HCT116 (cell line): ENCODE measurements around the gene CCDC88C. TPM values are rescaled to one million over a fixed set of nuclear protein-coding genes. Genes with fewer than 3 reads are reported as not detected.

ENCODE experiments used
- ATAC-seq: fragments of 200-7000 bp; cut with Tn5 transposase; 2 replicates; pipeline ENCODE4 v1.9.1; 2020; ENCODE audit warnings: mild to moderate bottlenecking, moderate library complexity
- BruUV-seq: library from RNA; stranded (reverse); fragments of 400-500 nt; replicated peaks from 2 replicates; lab custom pipeline; 2021; lab: Mats Ljungman, UMichigan
- CTCF ChIA-PET: fragments of 300-600 bp; sonication (Branson Sonifier 250); formaldehyde crosslinking; loops from one replicate; lab custom pipeline; 2021; ENCODE audit warnings: antibody characterized with exemption; lab: Charles Lee
- POLR2A ChIA-PET: fragments of 300-600, 350-600 bp; sonication (Branson Sonifier 250); formaldehyde crosslinking; loops from one replicate; lab custom pipeline; 2021; ENCODE audit warnings: antibody characterized with exemption; lab: Charles Lee
- RAD21 ChIA-PET, 2 experiments: fragments of 300-600 bp; sonication (Branson Sonifier 250); formaldehyde crosslinking; loops; one replicate each; lab custom pipeline; 2023; ENCODE audit warnings: low total read pairs in 2 of 2; ENCODE audit not compliant: uncharacterized antibody in 2 of 2, unreplicated experiment in 2 of 2, low non-redundant PET in 1 of 2; lab: Charles Lee
- DNase-seq: peaks from one replicate; pipeline ENCODE4 v3.0.0-alpha.2; 2010; ENCODE audit warnings: low read depth, low spot score
- H2AFZ ChIP-seq: fragments of 200-600 bp; shearing (Covaris generic), sonication (generic); 2 replicates; pipeline ENCODE4 v1.6.1; 2017; ENCODE audit warnings: low read depth, mixed run types, mixed read lengths, antibody characterized with exemption, low read length; ENCODE audit not compliant: poor library complexity, severe bottlenecking
- H3K27ac ChIP-seq: 2 replicates; pipeline ENCODE4 v1.5.1; 2012; ENCODE audit warnings: low read depth, low read length
- H3K27me3 ChIP-seq: fragments of 200-600 bp; sonication (generic); 2 replicates; pipeline ENCODE4 v1.6.1; 2016; ENCODE audit warnings: mixed run types, low read length, mixed read lengths; ENCODE audit not compliant: insufficient read depth
- H3K36me3 ChIP-seq, 2 experiments: fragments of 200-500 bp in 1 of 2; fragments of 200-600 bp in 1 of 2; sonication (Bioruptor generic) in 1 of 2; sonication (generic) in 1 of 2; 2 replicates each; pipeline versions ENCODE4 v1.5.1 to v1.6.1; 2014 to 2016; ENCODE audit warnings: low read length in 2 of 2, inconsistent platforms in 1 of 2, mixed read lengths in 1 of 2, mixed run types in 1 of 2; ENCODE audit not compliant: insufficient read depth in 2 of 2, control insufficient read depth in 1 of 2
- H3K4me1 ChIP-seq, 2 experiments: fragments of 200-600 bp in 1 of 2; sonication (generic) in 1 of 2; 2 replicates each; pipeline versions ENCODE4 v1.5.1 to v1.6.1; 2012 to 2017; ENCODE audit warnings: low read length in 2 of 2, inconsistent platforms in 1 of 2, mild to moderate bottlenecking in 1 of 2, mixed read lengths in 1 of 2, mixed run types in 1 of 2, moderate library complexity in 1 of 2; ENCODE audit not compliant: insufficient read depth in 2 of 2, control insufficient read depth in 1 of 2
- H3K4me2 ChIP-seq: fragments of 200-600 bp; sonication (generic); 2 replicates; pipeline ENCODE4 v1.6.1; 2017; ENCODE audit warnings: mixed run types, low read length, mixed read lengths
- H3K4me3 ChIP-seq, 2 experiments: fragments of 200-600 bp in 1 of 2; sonication (generic) in 1 of 2; replicated peaks in 1 of 2; 2 replicates each; pipeline ENCODE4 v1.5.1; 2011 to 2016; ENCODE audit warnings: low read length in 2 of 2, control low read depth in 1 of 2, low read depth in 1 of 2, mild to moderate bottlenecking in 1 of 2, mixed read lengths in 1 of 2, mixed run types in 1 of 2
- H3K79me2 ChIP-seq: fragments of 200-600 bp; sonication (generic); 2 replicates; pipeline ENCODE4 v1.6.1; 2017; ENCODE audit warnings: mild to moderate bottlenecking, mixed run types, low read length, moderate library complexity, mixed read lengths; ENCODE audit not compliant: insufficient read depth
- H3K9ac ChIP-seq: fragments of 200-600 bp; sonication (generic); 2 replicates; pipeline ENCODE4 v1.6.1; 2016; ENCODE audit warnings: low read length, mixed read lengths
- H3K9me2 ChIP-seq: fragments of 200-600 bp; sonication (generic), shearing (Covaris generic); 2 replicates; pipeline ENCODE4 v1.6.1; 2017; ENCODE audit warnings: mixed run types, mild to moderate bottlenecking, moderate library complexity; ENCODE audit not compliant: insufficient read depth
- H3K9me3 ChIP-seq, 2 experiments: fragments of 200-500 bp in 1 of 2; fragments of 200-600 bp in 1 of 2; sonication (Bioruptor generic) in 1 of 2; sonication (generic) in 1 of 2; 2 replicates each; pipeline ENCODE4 v1.6.1; 2014 to 2017; ENCODE audit warnings: low read length in 2 of 2, mixed read lengths in 2 of 2, inconsistent platforms in 1 of 2, low read depth in 1 of 2, mild to moderate bottlenecking in 1 of 2, mixed run types in 1 of 2, moderate library complexity in 1 of 2; ENCODE audit not compliant: control insufficient read depth in 1 of 2, insufficient read depth in 1 of 2
- H4K20me1 ChIP-seq: fragments of 200-600 bp; sonication (generic), shearing (Covaris generic); 2 replicates; pipeline ENCODE4 v1.6.1; 2017; ENCODE audit warnings: mixed run types, mild to moderate bottlenecking, moderate library complexity; ENCODE audit not compliant: insufficient read depth
- ATF3 ChIP-seq: IDR thresholded peaks from 2 replicates; pipeline ENCODE4 v1.6.1; 2012
- CBX3 ChIP-seq: IDR thresholded peaks from 2 replicates; pipeline ENCODE4 v1.6.1; 2012; ENCODE audit warnings: low read depth
- CEBPB ChIP-seq: IDR thresholded peaks from 2 replicates; pipeline ENCODE4 v1.6.1; 2012; ENCODE audit warnings: low read depth
- EGR1 ChIP-seq: IDR thresholded peaks from 2 replicates; pipeline ENCODE4 v1.6.1; 2012; ENCODE audit warnings: low read depth
- ELF1 ChIP-seq: IDR thresholded peaks from 2 replicates; pipeline ENCODE4 v1.6.1; 2012; ENCODE audit warnings: low read depth, borderline replicate concordance
- EZH2 ChIP-seq: fragments of 200-600 bp; sonication (generic); IDR thresholded peaks from 2 replicates; pipeline ENCODE4 v1.6.1; 2017; ENCODE audit warnings: antibody characterized with exemption, mixed run types
- EZH2phosphoT487 ChIP-seq: fragments of 200-600 bp; IDR thresholded peaks from 2 replicates; pipeline ENCODE4 v1.6.1; 2018; ENCODE audit warnings: antibody characterized with exemption, borderline replicate concordance
- FOSL1 ChIP-seq: IDR thresholded peaks from 2 replicates; pipeline ENCODE4 v1.6.1; 2012; ENCODE audit warnings: low read depth
- JUND ChIP-seq: IDR thresholded peaks from 2 replicates; pipeline ENCODE4 v1.6.1; 2012
- POLR2A ChIP-seq: IDR thresholded peaks from 2 replicates; pipeline ENCODE4 v1.7.0; 2011; ENCODE audit warnings: borderline replicate concordance; ENCODE audit not compliant: insufficient read depth, insufficient read length; ENCODE audit errors: extremely low read depth
- POLR2AphosphoS5 ChIP-seq: IDR thresholded peaks from 2 replicates; pipeline ENCODE4 v1.6.1; 2011; ENCODE audit warnings: mild to moderate bottlenecking, low read depth, low read length, moderate library complexity
- RAD21 ChIP-seq: IDR thresholded peaks from 2 replicates; pipeline ENCODE4 v1.6.1; 2012; ENCODE audit warnings: low read depth, mild to moderate bottlenecking
- SIN3A ChIP-seq: IDR thresholded peaks from 2 replicates; pipeline ENCODE4 v1.6.1; 2012; ENCODE audit warnings: low read depth
- SP1 ChIP-seq: IDR thresholded peaks from 2 replicates; pipeline ENCODE4 v1.6.1; 2012; ENCODE audit warnings: low read depth
- YY1 ChIP-seq: IDR thresholded peaks from 2 replicates; pipeline ENCODE4 v1.6.1; 2011; ENCODE audit warnings: low read length, low read depth, moderate library complexity, mild to moderate bottlenecking; ENCODE audit not compliant: insufficient replicate concordance; ENCODE audit errors: extremely low read depth
- ZBTB33 ChIP-seq: IDR thresholded peaks from 2 replicates; pipeline ENCODE4 v1.6.1; 2011; ENCODE audit warnings: mild to moderate bottlenecking, low read length, moderate library complexity; ENCODE audit not compliant: insufficient replicate concordance; ENCODE audit errors: extremely low read depth
- ZFX ChIP-seq: fragments of 450-650 bp; IDR thresholded peaks from 2 replicates; pipeline ENCODE4 v1.6.1; 2017
- ZNF274 ChIP-seq: fragments of 200-500 bp; sonication (Bioruptor generic); IDR thresholded peaks from 2 replicates; pipeline ENCODE4 v1.6.1; 2014; ENCODE audit warnings: mild to moderate bottlenecking, low read depth, low read length, inconsistent platforms
- intact Hi-C: fragments of 100-400 bp; cut with micrococcal nuclease; formaldehyde crosslinking; loops from 2 replicates; pipeline ENCODE4 v1.10.0; 2022
- total RNA-seq: library from RNA; stranded (reverse); gene quantifications from one replicate; pipeline ENCODE4 v1.2.1, GENCODE V29; 2021; ENCODE audit not compliant: unreplicated experiment
- TF ChIP-seq, protein P1 (sequence below), 3 experiments: fragments of 200-600 bp in 1 of 3; sonication (generic) in 1 of 3; IDR thresholded peaks in 2 of 3; conservative IDR thresholded peaks in 1 of 3; 2 replicates each; pipeline ENCODE4 v1.5.1; 2012 to 2017; ENCODE audit warnings: low read depth in 2 of 3, low read length in 2 of 3, antibody characterized with exemption in 1 of 3, borderline replicate concordance in 1 of 3, control low read depth in 1 of 3, mild to moderate bottlenecking in 1 of 3, mixed read lengths in 1 of 3, mixed run types in 1 of 3, moderate library complexity in 1 of 3; ENCODE audit not compliant: insufficient read depth in 1 of 3

CCDC88C gene
- total RNA-seq, 1 experiment from 2014 or later = 20.8 TPM

- CTCF ChIA-PET = no interaction called here
- no peaks in the 10 kb centered on the region for H3K27me3 ChIP-seq
- intact Hi-C loops = no loop called here
- no peaks in the 10 kb centered on the region for H4K20me1 ChIP-seq
- no peak for DNase-seq
- no peaks in the 10 kb centered on the region for H3K9me2 ChIP-seq
- no peaks in the 10 kb centered on the region for H3K79me2 ChIP-seq
- no peaks in the 10 kb centered on the region for H3K36me3 ChIP-seq
- no TSS peak for BruUV-seq
- no peak for ATAC-seq
- no peak overlapping the region for H2AFZ ChIP-seq
- no peak overlapping the region for H3K4me3 ChIP-seq
- POLR2A ChIA-PET = no interaction called here
- no peak overlapping the region for H3K27ac ChIP-seq
- RAD21 ChIA-PET = no interaction called here
- TF ChIP-seq, protein P1, sequence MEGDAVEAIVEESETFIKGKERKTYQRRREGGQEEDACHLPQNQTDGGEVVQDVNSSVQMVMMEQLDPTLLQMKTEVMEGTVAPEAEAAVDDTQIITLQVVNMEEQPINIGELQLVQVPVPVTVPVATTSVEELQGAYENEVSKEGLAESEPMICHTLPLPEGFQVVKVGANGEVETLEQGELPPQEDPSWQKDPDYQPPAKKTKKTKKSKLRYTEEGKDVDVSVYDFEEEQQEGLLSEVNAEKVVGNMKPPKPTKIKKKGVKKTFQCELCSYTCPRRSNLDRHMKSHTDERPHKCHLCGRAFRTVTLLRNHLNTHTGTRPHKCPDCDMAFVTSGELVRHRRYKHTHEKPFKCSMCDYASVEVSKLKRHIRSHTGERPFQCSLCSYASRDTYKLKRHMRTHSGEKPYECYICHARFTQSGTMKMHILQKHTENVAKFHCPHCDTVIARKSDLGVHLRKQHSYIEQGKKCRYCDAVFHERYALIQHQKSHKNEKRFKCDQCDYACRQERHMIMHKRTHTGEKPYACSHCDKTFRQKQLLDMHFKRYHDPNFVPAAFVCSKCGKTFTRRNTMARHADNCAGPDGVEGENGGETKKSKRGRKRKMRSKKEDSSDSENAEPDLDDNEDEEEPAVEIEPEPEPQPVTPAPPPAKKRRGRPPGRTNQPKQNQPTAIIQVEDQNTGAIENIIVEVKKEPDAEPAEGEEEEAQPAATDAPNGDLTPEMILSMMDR (IDR thresholded peaks at IDR 0.05 in 2 of 3, conservative IDR thresholded peaks at IDR 0.05 in 1 of 3; ENCODE audit: borderline replicate concordance in 1 of 3, insufficient read depth in 1 of 3, low read depth in 2 of 3, low read length in 2 of 3) = no peak
- TF ChIP-seq ELF1 (no peak), POLR2A (no peak), EZH2 (no peak), FOSL1 (no peak), EGR1 (no peak), ZFX (no peak), EZH2phosphoT487 (no peak), RAD21 (no peak), CBX3 (no peak), ZNF274 (no peak), YY1 (no peak), SIN3A (no peak), ZBTB33 (no peak), JUND (no peak), ATF3 (no peak), POLR2AphosphoS5 (no peak), CEBPB (no peak), SP1 (no peak)
- H3K4me1 ChIP-seq = peaks cover 6 to 8% of the 10 kb centered on the region in 2 experiments; a peak in 2 of 4 replicates
- H3K4me2 ChIP-seq = no peak overlapping the region
- H3K9ac ChIP-seq = no peak overlapping the region
- no peaks in the 10 kb centered on the region for H3K9me3 ChIP-seq
These were observed 159.5 kb downstream of the CCDC88C start for GRCh38 chr14:91258011-91258618.
